HG03342 (cell line): Measurements from ENCODE around the gene EFHD2.
"Not testable (repeated sequence)": the region's sequence is repeated elsewhere in the genome, so short reads cannot be mapped to it uniquely, and the experiment has no call there.

Experiments used
- ATAC-seq: cut with Tn5 transposase; IDR thresholded peaks from one replicate; pipeline ENCODE4 v1.9.1; 2021; ENCODE audit warnings: mild to moderate bottlenecking, moderate library complexity; ENCODE audit not compliant: unreplicated experiment

Gene EFHD2

GRCh38 chr1:15449567-15449966, 39.9 kb downstream of the EFHD2 start:
- ATAC-seq: no peak

- no peak for ATAC-seq
These were observed 41.5 kb downstream of the EFHD2 start for GRCh38 chr1:15451014-15451722.

GRCh38 chr1:15452216-15452615, 42.5 kb downstream of the EFHD2 start:
- ATAC-seq: no peak

- no peak for ATAC-seq
These were observed 43.3 kb downstream of the EFHD2 start for GRCh38 chr1:15452866-15453571.

- no peak for ATAC-seq
These were observed 44.0 kb downstream of the EFHD2 start for GRCh38 chr1:15453734-15454133.

- ATAC-seq: no peak
These were observed 44.6 kb downstream of the EFHD2 start for GRCh38 chr1:15454256-15454655.

GRCh38 chr1:15455522-15455921, 45.8 kb downstream of the EFHD2 start:
- no peak for ATAC-seq

- ATAC-seq: no peak
These were observed 46.7 kb downstream of the EFHD2 start, which contains the start of gene CELA2A for GRCh38 chr1:15456313-15456954. TSS of gene CELA2A (plus strand) at chr1:15456732. CDS start at chr1:15456754, 22 bp downstream.

GRCh38 chr1:15457585-15457984, 47.9 kb downstream of the EFHD2 start:
- ATAC-seq: no peak

- not testable (repeated sequence) for ATAC-seq
These were observed 48.7 kb downstream of the EFHD2 start for GRCh38 chr1:15458388-15458787.

GRCh38 chr1:15459771-15460707, 50.4 kb downstream of the EFHD2 start:
- no peak for ATAC-seq

GRCh38 chr1:15460708-15461095, 51.0 kb downstream of the EFHD2 start:
- no peak for ATAC-seq

GRCh38 chr1:15463064-15463800, 53.5 kb downstream of the EFHD2 start:
- ATAC-seq: not testable (repeated sequence)

GRCh38 chr1:15463926-15464322, 54.2 kb downstream of the EFHD2 start:
- ATAC-seq: not testable (repeated sequence)

GRCh38 chr1:15465674-15466073, 56.0 kb downstream of the EFHD2 start:
- ATAC-seq: no peak

GRCh38 chr1:15466955-15467625, 57.4 kb downstream of the EFHD2 start:
- not testable (repeated sequence) for ATAC-seq

- no peak for ATAC-seq
These were observed 58.5 kb downstream of the EFHD2 start for GRCh38 chr1:15468145-15468544.

- no peak for ATAC-seq
These were observed 59.7 kb downstream of the EFHD2 start for GRCh38 chr1:15469361-15469760.

GRCh38 chr1:15469821-15470448, 60.2 kb downstream of the EFHD2 start:
- not testable (repeated sequence) for ATAC-seq
